GM12865 (cell line): Measurements from ENCODE around the gene ROBO1.
"Not testable (repeated sequence)": the region's sequence is repeated elsewhere in the genome, so short reads cannot be mapped to it uniquely, and the experiment has no call there.

ENCODE experiments used
- DNase-seq: peaks from one replicate; pipeline ENCODE4 v3.0.0; 2010; ENCODE audit warnings: low read depth
- H3K4me3 ChIP-seq: 2 replicates; pipeline ENCODE4 v1.5.1; 2011; ENCODE audit warnings: mild to moderate bottlenecking, low read depth, low read length, control low read depth
- CTCF ChIP-seq: IDR thresholded peaks from 2 replicates; pipeline ENCODE4 v1.5.1; 2011; ENCODE audit warnings: low read length, control low read depth, low read depth, inconsistent platforms; ENCODE audit not compliant: insufficient read depth; ENCODE audit errors: missing control alignments

The ROBO1 gene

DNA sequence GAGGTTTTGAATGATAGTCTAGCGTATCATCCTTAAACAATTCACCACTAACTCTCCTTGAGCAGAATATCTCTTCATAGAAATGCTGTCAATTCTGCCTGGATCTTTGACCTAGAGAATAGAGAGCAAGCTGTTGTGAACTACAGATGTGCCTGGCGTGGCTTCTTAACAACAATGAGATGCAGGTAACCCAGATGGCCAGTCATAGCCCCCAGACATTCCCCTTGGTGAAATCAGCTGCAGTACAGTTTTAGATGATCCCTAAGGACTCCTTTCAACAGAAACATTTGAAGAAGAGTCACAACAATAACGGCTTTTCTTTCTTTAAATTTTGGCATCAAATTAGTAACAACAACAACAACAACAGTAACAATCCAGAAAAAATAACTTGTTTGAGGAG is 1041.3 kb downstream of the ROBO1 start:
- H3K4me3 ChIP-seq = no peak overlapping the region
- DNase-seq = no peak
- TF ChIP-seq CTCF = no peak

DNA sequence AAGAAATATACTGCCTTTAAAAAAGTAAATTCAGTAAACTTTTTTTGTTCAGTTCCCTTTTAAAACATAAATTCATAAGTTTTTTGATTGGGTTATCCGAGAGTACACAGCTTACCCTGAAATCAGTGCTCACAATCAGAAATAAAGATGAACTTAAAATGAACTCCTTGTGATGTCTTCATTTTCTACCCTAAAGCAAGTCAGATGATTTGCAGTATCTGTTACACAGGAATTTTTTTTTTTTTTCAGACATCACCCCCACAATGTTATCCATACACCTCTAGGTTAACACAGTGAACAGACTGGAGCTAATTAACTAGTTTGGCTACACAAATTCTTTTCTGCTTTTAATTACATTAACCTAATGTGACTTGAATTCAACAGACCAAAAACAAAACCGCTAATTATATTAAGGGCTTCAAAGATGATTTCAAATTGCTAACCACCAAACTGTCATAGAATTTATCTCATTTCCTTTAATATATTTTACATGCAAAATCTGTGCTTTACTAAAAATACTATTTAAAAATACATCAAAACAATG is 1042.0 kb downstream of the ROBO1 start:
- no peak for TF ChIP-seq CTCF
- DNase-seq = no peak
- H3K4me3 ChIP-seq = no peak overlapping the region

DNA sequence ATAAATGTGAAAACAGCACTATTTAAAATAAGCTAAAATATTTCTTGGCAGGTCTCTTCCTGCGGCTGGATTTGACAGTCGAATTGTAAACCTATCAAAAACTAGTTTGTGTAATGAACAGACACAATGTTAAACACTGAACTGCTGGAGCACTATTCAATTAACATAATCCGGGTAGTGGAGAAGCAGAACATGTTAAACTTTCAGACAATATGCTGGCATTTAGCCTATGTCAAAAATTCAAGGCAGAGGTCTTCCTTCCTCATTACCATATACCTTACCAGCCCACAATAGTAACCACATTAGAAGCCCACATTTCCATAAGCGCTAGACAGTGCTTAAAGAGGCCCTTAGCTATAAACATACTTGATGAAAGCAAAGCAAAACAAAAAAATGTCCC is 1042.9 kb downstream of the ROBO1 start:
- H3K4me3 ChIP-seq = no peak overlapping the region
- no peak for DNase-seq
- TF ChIP-seq CTCF = no peak

DNA sequence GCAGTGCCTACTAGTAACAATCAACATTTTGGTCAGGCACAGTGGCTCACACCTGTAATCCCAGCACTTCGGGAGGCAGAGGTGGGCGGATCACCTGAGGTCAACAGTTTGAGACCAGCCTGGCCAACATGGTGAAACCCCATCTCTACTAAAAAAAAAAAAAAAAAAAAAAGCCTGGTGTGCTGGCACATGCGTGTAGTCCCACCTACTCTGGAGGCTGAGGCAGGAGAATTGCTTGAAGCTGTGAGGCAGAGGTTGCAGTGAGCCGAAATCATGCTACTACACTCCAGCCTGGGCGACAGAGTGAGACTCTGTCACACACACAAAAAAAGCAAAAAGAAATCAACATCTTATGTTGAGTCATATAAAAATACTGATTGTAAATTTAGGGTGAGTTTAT is 1043.4 kb downstream of the ROBO1 start:
- not testable (repeated sequence) for DNase-seq, H3K4me3 ChIP-seq

- no peak overlapping the region for H3K4me3 ChIP-seq
- no peak for DNase-seq
- no peak for TF ChIP-seq CTCF
Observed at GRCh38 chr3:78721771-78722543, 1045.8 kb downstream of the ROBO1 start.

GRCh38 chr3:78718707-78719106 is 1049.1 kb downstream of the ROBO1 start:
- no peak overlapping the region for H3K4me3 ChIP-seq
- TF ChIP-seq CTCF = no peak
- DNase-seq = no peak

DNA sequence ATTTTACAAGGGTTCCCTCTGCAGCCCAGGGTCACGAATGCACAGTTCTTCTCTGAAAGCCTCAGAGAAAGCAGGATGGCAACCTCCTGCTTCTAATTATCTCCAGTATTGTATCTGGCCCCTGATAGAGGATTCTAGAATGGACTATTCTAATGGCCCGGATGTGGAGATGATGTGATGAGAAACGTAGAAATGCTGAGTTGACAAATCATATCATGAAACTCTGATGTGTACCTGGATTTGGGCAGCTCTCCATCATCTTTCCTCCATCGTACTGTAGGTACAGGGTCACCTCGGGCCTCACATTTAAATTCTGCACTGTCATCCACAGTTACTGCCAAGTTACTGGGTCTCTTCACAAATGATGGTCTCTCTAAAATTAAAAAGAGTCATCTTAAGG is 1050.8 kb downstream of the ROBO1 start:
- DNase-seq = no peak
- TF ChIP-seq CTCF = no peak
- H3K4me3 ChIP-seq = no peak overlapping the region
